Colonic mucosa (tissue), 4 donors: ENCODE data around the gene HTT-AS. TPM values are rescaled to one million over a fixed set of nuclear protein-coding genes. Genes with fewer than 3 reads are reported as not detected.

ENCODE experiments used
- DNase-seq: peaks from one replicate; pipeline ENCODE4 v3.0.0-alpha.2; 2020
- H3K27ac ChIP-seq: fragments of 200-600 bp; one replicate; pipeline ENCODE4 v1.8.0; 2021
- H3K27me3 ChIP-seq: fragments of 200-600 bp; one replicate; pipeline ENCODE4 v1.8.0; 2021
- H3K36me3 ChIP-seq: fragments of 200-600 bp; one replicate; pipeline ENCODE4 v1.8.0; 2021
- H3K4me1 ChIP-seq: fragments of 200-600 bp; one replicate; pipeline ENCODE4 v1.8.0; 2021; ENCODE audit warnings: mild to moderate bottlenecking
- H3K4me3 ChIP-seq: fragments of 200-600 bp; one replicate; pipeline ENCODE4 v1.8.0; 2021
- H3K9ac ChIP-seq, 2 donors: one replicate each; pipeline ENCODE4 v1.7.0; 2013; ENCODE audit warnings: control low read depth in 2 of 2, low read depth in 2 of 2, low read length in 2 of 2
- H3K9me3 ChIP-seq: fragments of 200-600 bp; one replicate; pipeline ENCODE4 v1.8.0; 2021
- intact Hi-C: fragments of 100-400 bp; cut with DNase I; formaldehyde crosslinking; loops from one replicate; pipeline ENCODE4 v1.14.1; 2022
- total RNA-seq, 2 donors: library from RNA; stranded (reverse); fragmentation: NEBNext Ultra II Directional in 1 of 2; extraction: Animal tissue kit (Norgen Biotek cat#: 25700) in 1 of 2; gene quantifications; one replicate each; pipeline ENCODE4 v1.2.1, GENCODE V29; 2021
- TF ChIP-seq, protein P1 (sequence below): fragments of 200-600 bp; IDR thresholded peaks from one replicate; pipeline ENCODE4 v1.8.0; 2022; ENCODE audit warnings: antibody characterized with exemption, mild to moderate bottlenecking
- donor health status: healthy.
- donor health status: DM: no; HTN: no; CAD: no.
- donor health status: DM: no; HTN: no; CAD: no.

HTT-AS gene
- total RNA-seq, 2 donors from 2014 or later = not detected

DNA sequence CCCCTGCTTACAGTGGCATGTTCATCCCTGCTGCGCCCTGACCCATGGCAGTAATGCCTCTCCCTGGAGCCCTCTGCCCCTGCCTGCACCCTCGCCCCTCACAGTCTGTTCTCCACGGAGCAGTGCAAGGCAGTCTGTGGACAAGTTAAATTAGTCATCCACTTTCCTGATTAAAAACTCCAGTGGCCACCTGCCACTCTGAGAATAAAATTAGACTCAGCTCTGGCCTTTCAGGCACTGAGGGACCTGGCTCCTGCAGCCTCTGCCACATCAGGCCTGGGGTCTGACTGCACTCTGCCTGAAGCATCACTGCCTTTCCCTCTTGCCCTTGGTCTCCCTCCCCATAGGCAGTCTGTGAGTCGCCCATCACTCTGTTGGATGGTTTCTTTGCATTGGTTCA is 57.4 kb downstream of the HTT-AS start:
- no peaks in the 10 kb centered on the region for H3K4me1 ChIP-seq
- H3K9ac ChIP-seq = no peak overlapping the region
- H3K27ac ChIP-seq = no peak overlapping the region
- H3K4me3 ChIP-seq = no peak overlapping the region
- H3K36me3 ChIP-seq = no peaks in the 10 kb centered on the region
- intact Hi-C loops = no loop called here
- TF ChIP-seq, protein P1, sequence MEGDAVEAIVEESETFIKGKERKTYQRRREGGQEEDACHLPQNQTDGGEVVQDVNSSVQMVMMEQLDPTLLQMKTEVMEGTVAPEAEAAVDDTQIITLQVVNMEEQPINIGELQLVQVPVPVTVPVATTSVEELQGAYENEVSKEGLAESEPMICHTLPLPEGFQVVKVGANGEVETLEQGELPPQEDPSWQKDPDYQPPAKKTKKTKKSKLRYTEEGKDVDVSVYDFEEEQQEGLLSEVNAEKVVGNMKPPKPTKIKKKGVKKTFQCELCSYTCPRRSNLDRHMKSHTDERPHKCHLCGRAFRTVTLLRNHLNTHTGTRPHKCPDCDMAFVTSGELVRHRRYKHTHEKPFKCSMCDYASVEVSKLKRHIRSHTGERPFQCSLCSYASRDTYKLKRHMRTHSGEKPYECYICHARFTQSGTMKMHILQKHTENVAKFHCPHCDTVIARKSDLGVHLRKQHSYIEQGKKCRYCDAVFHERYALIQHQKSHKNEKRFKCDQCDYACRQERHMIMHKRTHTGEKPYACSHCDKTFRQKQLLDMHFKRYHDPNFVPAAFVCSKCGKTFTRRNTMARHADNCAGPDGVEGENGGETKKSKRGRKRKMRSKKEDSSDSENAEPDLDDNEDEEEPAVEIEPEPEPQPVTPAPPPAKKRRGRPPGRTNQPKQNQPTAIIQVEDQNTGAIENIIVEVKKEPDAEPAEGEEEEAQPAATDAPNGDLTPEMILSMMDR = no peak
- H3K9me3 ChIP-seq = no peaks in the 10 kb centered on the region
- DNase-seq = no peak
- H3K27me3 ChIP-seq = no peaks in the 10 kb centered on the region

DNA sequence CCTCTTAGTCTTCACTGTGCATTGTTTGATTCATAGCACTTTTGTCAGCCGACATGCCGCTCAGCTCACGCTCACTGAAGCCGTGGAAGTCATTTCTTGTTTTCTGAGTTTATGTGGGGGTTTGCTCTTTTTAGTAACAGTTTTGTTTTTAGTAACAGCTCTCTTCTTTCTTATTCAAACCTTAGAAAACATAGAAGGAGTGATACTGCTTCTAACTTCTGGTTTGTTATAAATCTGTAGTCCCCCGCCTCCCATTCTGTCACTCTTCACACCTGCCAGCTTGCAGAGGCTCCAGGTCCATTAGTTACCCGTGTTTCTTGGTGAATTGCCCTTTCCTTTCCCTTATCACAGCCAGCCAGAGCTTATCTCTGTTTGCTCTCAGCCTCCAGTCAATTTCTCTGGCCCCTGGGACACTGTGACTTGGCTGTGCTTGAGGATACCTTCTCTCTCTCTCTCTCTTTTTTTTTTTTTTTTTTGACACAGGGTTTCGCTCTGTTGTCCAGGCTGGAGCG is 60.4 kb downstream of the HTT-AS start:
- no peaks in the 10 kb centered on the region for H3K27me3 ChIP-seq
- H3K27ac ChIP-seq = no peak overlapping the region
- no peaks in the 10 kb centered on the region for H3K36me3 ChIP-seq
- no peak overlapping the region for H3K9ac ChIP-seq
- no peak for DNase-seq
- H3K9me3 ChIP-seq = no peaks in the 10 kb centered on the region
- H3K4me1 ChIP-seq = no peaks in the 10 kb centered on the region
- TF ChIP-seq, protein P1 = no peak
- intact Hi-C loops = no loop called here
- no peak overlapping the region for H3K4me3 ChIP-seq

Other genes starting within 250 kb of the HTT-AS start
- 100 to 1,000 TPM; 223 to 233 TPM for gene ADD1, start 230.7 kb downstream of the HTT-AS start, total RNA-seq
- 10 to 100 TPM; 16.5 to 40.4 TPM for gene NOP14, start 111.1 kb downstream of the HTT-AS start, total RNA-seq
- 1 to 10 TPM in 1 of 2 donors, under 1 TPM in 1; 0.77 to 1.7 TPM for gene GRK4, start 111.0 kb downstream of the HTT-AS start, total RNA-seq
- gene HTT, start 143 bp upstream of the HTT-AS start, total RNA-seq = 10 to 100 TPM; 51.0 to 55.5 TPM
- gene MSANTD1, start 174.6 kb upstream of the HTT-AS start, total RNA-seq = 1 to 10 TPM in 1 of 2 donors, under 1 TPM in 1; 0.40 to 1.3 TPM
- 10 to 100 TPM; 18.0 to 25.7 TPM for gene RGS12, start 218.5 kb upstream of the HTT-AS start, total RNA-seq